Measurements from ENCODE around the gene UBE2E2.

DNA sequence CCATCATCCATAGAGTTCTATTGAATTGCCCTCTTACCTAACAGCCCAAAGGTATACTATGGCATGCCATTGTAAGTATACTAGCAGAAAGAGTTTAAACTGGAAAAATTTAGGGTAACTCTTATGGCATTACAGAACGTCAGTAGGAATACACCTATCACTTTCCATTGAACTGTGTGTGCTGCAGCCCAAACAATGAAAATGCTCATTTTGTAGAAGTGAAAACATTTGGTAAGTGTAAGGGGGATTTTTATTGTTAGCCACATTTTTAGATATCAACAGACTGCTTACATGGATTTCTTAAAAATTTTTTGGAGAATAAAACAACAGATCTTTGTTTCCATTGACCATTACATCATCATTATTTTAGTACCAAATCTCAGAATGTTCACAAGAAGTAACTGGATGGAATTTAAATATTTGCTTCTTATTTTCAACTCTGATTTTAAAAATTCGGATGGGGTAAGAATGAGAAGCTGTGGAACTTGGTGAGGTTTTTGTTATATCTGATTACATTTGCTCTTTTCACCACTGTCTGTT lies 245.9 kb downstream of the UBE2E2 start:
- TF ChIP-seq, protein P1, sequence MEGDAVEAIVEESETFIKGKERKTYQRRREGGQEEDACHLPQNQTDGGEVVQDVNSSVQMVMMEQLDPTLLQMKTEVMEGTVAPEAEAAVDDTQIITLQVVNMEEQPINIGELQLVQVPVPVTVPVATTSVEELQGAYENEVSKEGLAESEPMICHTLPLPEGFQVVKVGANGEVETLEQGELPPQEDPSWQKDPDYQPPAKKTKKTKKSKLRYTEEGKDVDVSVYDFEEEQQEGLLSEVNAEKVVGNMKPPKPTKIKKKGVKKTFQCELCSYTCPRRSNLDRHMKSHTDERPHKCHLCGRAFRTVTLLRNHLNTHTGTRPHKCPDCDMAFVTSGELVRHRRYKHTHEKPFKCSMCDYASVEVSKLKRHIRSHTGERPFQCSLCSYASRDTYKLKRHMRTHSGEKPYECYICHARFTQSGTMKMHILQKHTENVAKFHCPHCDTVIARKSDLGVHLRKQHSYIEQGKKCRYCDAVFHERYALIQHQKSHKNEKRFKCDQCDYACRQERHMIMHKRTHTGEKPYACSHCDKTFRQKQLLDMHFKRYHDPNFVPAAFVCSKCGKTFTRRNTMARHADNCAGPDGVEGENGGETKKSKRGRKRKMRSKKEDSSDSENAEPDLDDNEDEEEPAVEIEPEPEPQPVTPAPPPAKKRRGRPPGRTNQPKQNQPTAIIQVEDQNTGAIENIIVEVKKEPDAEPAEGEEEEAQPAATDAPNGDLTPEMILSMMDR (conservative IDR thresholded peaks at IDR 0.05; ENCODE audit: low read length): no peak
- TF ChIP-seq EZH2phosphoT487 (IDR thresholded peaks at IDR 0.05; ENCODE audit: borderline replicate concordance): no peak
